Stomach (tissue), 9 donors: ENCODE data around the gene POLR1C. TPM values are rescaled to one million over a fixed set of nuclear protein-coding genes. Genes with fewer than 3 reads are reported as not detected.
A peak's percentile ranks its signal among the peaks of the same experiment; 100 is the strongest.

Experiments used
- DNase-seq, 2 donors: peaks; one replicate each; pipeline versions ENCODE4 v3.0.0 to v3.0.0-alpha.2; 2013 to 2019
- H3K27ac ChIP-seq, 5 donors: fragments of 200-600 bp in 4 of 5; sonication (generic) in 4 of 5; one replicate each; pipeline ENCODE4 v1.5.1; 2013 to 2019; ENCODE audit warnings: mild to moderate bottlenecking in 1 of 5, moderate library complexity in 1 of 5
- H3K27me3 ChIP-seq, 3 donors: fragments of 200-600 bp; sonication (generic); one replicate each; pipeline ENCODE4 v1.5.1; 2017 to 2019; ENCODE audit warnings: mixed run types in 1 of 3
- H3K36me3 ChIP-seq, 4 donors: fragments of 200-600 bp; sonication (generic); 1 replicate in 3 of 4; 2 replicates in 1 of 4; pipeline ENCODE4 v1.5.1; 2016 to 2019
- H3K4me1 ChIP-seq, 4 donors: fragments of 200-600 bp; sonication (generic); one replicate each; pipeline ENCODE4 v1.5.1; 2016 to 2019
- H3K4me3 ChIP-seq, 4 donors: fragments of 200-600 bp; sonication (generic) in 3 of 4; one replicate each; pipeline ENCODE4 v1.5.1; 2016 to 2019; ENCODE audit warnings: mild to moderate bottlenecking in 1 of 4
- H3K9me3 ChIP-seq, 4 donors: fragments of 200-600 bp; sonication (generic); one replicate each; pipeline ENCODE4 v1.5.1; 2016 to 2019
- CTCF ChIP-seq, 7 experiments: fragments of 450-650 bp in 4 of 7; fragments of 200-600 bp in 3 of 7; sonication (generic) in 3 of 7; IDR thresholded peaks; one replicate each; pipeline ENCODE4 v1.5.1; 2016 to 2019; ENCODE audit warnings: antibody characterized with exemption in 7 of 7, control low read depth in 2 of 7, mild to moderate bottlenecking in 1 of 7
- EP300 ChIP-seq: sonication (generic); formaldehyde crosslinking; IDR thresholded peaks from one replicate; pipeline ENCODE4 v1.6.1; 2017; ENCODE audit warnings: antibody characterized with exemption
- POLR2A ChIP-seq, 4 donors: fragments of 450-650 bp; IDR thresholded peaks; one replicate each; pipeline ENCODE4 v1.6.1; 2016; ENCODE audit warnings: antibody characterized with exemption in 4 of 4, control low read depth in 2 of 4, mild to moderate bottlenecking in 1 of 4, moderate library complexity in 1 of 4
- POLR2AphosphoS5 ChIP-seq, 3 donors: sonication (generic); formaldehyde crosslinking; IDR thresholded peaks; one replicate each; pipeline ENCODE4 v1.6.1; 2016; ENCODE audit warnings: antibody characterized with exemption in 3 of 3
- WGBS, 5 donors: extraction: QIAGEN DNeasy Blood & Tissue Kit in 3 of 5; methylation state at CpG; one replicate each; pipeline versions ENCODE4 v1.1.5 to v1.1.7; 2013 to 2018; 5-methylcytosine and 5-hydroxymethylcytosine counted together
- intact Hi-C: fragments of 100-400 bp; cut with DNase I; formaldehyde crosslinking; loops from one replicate; pipeline ENCODE4 v1.15.1; 2023; ENCODE audit warnings: low total_unique reads
- polyA plus RNA-seq, 3 donors: library from polyadenylated mRNA; stranded (reverse); fragments of 200-250 nt; gene quantifications; one replicate each; pipeline ENCODE4 v1.2.3, GENCODE V29; 2013
- total RNA-seq, 5 donors: library from RNA; depleted of rRNA; stranded (reverse); fragments of >200 nt; gene quantifications; one replicate each; pipeline versions ENCODE4 v1.1.0 to v1.2.3, GENCODE V29; 2014 to 2016
- donor health status: healthy with polysubstance abuse.
- donor health status: Bipolar disorder and iron deficiency.
- donor health status: healthy.

POLR1C gene
- total and polyA plus RNA-seq, 8 donors: 14.7 to 36.2 (median 25.1) TPM

GRCh38 chr6:43468748-43469681, 47.9 kb upstream of the POLR1C start:
- WGBS, 5 donors: 39 to 65% (median 48%) methylated on average over 13 of the region's 13 CpGs
- Histone ChIP-seq H3K27ac (peak overlapping the region; percentile 27 to 41 (median 37)), H3K27me3 (peaks cover 0 to 29% (median 0%) of the 10 kb centered on the region in 3 donors), H3K4me3 (no peak overlapping the region), H3K9me3 (no peaks in the 10 kb centered on the region), H3K36me3 (no peaks in the 10 kb centered on the region), H3K4me1 (peaks cover 5 to 27% (median 17%) of the 10 kb centered on the region in 4 donors)
- TF ChIP-seq POLR2A (IDR thresholded peaks at IDR 0.05): no peak
- TF ChIP-seq POLR2AphosphoS5 (IDR thresholded peaks at IDR 0.05): peak in 2 of 3 donors; percentile 15 to 52
- peak; percentile 34 to 80 for DNase-seq
- intact Hi-C loops: no loop called here

GRCh38 chr6:43469947-43470346, 46.9 kb upstream of the POLR1C start:
- Histone ChIP-seq H3K9me3 (no peaks in the 10 kb centered on the region), H3K4me1 (peaks cover 5 to 27% (median 17%) of the 10 kb centered on the region in 4 donors), H3K27ac (no peak overlapping the region), H3K27me3 (peaks cover 0 to 26% (median 0%) of the 10 kb centered on the region in 3 donors), H3K36me3 (no peaks in the 10 kb centered on the region), H3K4me3 (no peak overlapping the region)
- 60 to 77% (median 72%) methylated on average over 7 of the region's 7 CpGs for WGBS, 5 donors
- intact Hi-C loops: no loop called here
- TF ChIP-seq POLR2A (IDR thresholded peaks at IDR 0.05) (no peak), POLR2AphosphoS5 (IDR thresholded peaks at IDR 0.05) (no peak), CTCF (IDR thresholded peaks at IDR 0.05) (no peak), EP300 (no peak)
- DNase-seq: no peak

GRCh38 chr6:43471399-43471798, 45.5 kb upstream of the POLR1C start:
- peaks cover 5 to 27% (median 17%) of the 10 kb centered on the region in 4 donors for H3K4me1 ChIP-seq
- H3K9me3 ChIP-seq: no peaks in the 10 kb centered on the region
- peak overlapping the region in 2 of 5 donors; percentile 19 to 38 for H3K27ac ChIP-seq
- intact Hi-C loops: no loop called here
- H3K27me3 ChIP-seq: peaks cover 0 to 17% (median 0%) of the 10 kb centered on the region in 3 donors
- H3K36me3 ChIP-seq: no peaks in the 10 kb centered on the region
- TF ChIP-seq EP300: no peak
- peak in 1 of 3 donors; percentile 8 for TF ChIP-seq POLR2AphosphoS5 (IDR thresholded peaks at IDR 0.05)
- H3K4me3 ChIP-seq: no peak overlapping the region
- WGBS, 5 donors: 19 to 50% (median 36%) methylated on average over 1 of the region's 1 CpG
- peak; percentile 35 to 80 for DNase-seq

GRCh38 chr6:43472515-43472914, 44.4 kb upstream of the POLR1C start:
- no peak for DNase-seq
- no peaks in the 10 kb centered on the region for H3K9me3 ChIP-seq
- H3K4me3 ChIP-seq: no peak overlapping the region
- peaks cover 5 to 33% (median 25%) of the 10 kb centered on the region in 4 donors for H3K4me1 ChIP-seq
- intact Hi-C loops: no loop called here
- no peaks in the 10 kb centered on the region for H3K36me3 ChIP-seq
- 91 to 99% (median 98%) methylated on average over 4 of the region's 4 CpGs for WGBS, 5 donors
- no peak overlapping the region for H3K27ac ChIP-seq
- peaks cover 0 to 17% (median 0%) of the 10 kb centered on the region in 3 donors for H3K27me3 ChIP-seq
- no peak for TF ChIP-seq POLR2A (IDR thresholded peaks at IDR 0.05)
- TF ChIP-seq EP300: no peak
- no peak for TF ChIP-seq CTCF (IDR thresholded peaks at IDR 0.05)
- no peak for TF ChIP-seq POLR2AphosphoS5 (IDR thresholded peaks at IDR 0.05)

- Histone ChIP-seq H3K9me3 (no peaks in the 10 kb centered on the region), H3K27ac (no peak overlapping the region), H3K4me3 (no peak overlapping the region), H3K36me3 (peaks cover 0 to 4% (median 0%) of the 10 kb centered on the region in 4 donors), H3K4me1 (peaks cover 24 to 43% (median 38%) of the 10 kb centered on the region in 4 donors), H3K27me3 (no peaks in the 10 kb centered on the region)
- TF ChIP-seq POLR2AphosphoS5 (IDR thresholded peaks at IDR 0.05): no peak
- no peak for TF ChIP-seq CTCF (IDR thresholded peaks at IDR 0.05)
- TF ChIP-seq POLR2A (IDR thresholded peaks at IDR 0.05): no peak
- TF ChIP-seq EP300: no peak
- intact Hi-C loops: no loop called here
- WGBS, 5 donors: 85 to 94% (median 89%) methylated on average over 6 of the region's 6 CpGs
- DNase-seq: no peak
Measured at GRCh38 chr6:43475516-43475915, 41.4 kb upstream of the POLR1C start.
